DOHH2 (cell line): ENCODE results near the gene QSOX2.

ENCODE experiments used
- CTCF ChIP-seq: fragments of 200-600 bp; sonication (generic); IDR thresholded peaks from one replicate; pipeline ENCODE4 v1.5.1; 2014; ENCODE audit warnings: antibody characterized with exemption, mild to moderate bottlenecking, low read depth, low read length; ENCODE audit not compliant: poor library complexity, severe bottlenecking
- EZH2phosphoT487 ChIP-seq: fragments of 200-600 bp; sonication (generic); IDR thresholded peaks from 2 replicates; pipeline ENCODE4 v1.6.1; 2017; ENCODE audit warnings: borderline replicate concordance, mild to moderate bottlenecking, antibody characterized with exemption, low read length, moderate library complexity, mixed read lengths

- no peak for TF ChIP-seq CTCF
- no peak for TF ChIP-seq EZH2phosphoT487
These were observed 44.3 kb upstream of the QSOX2 start for GRCh38 chr9:136289651-136290507.
